Esophagus mucosa (tissue), 1 donor: ENCODE measurements around the gene PIGU. TPM values are rescaled to one million over a fixed set of nuclear protein-coding genes. Genes with fewer than 3 reads are reported as not detected.
"Not testable (repeated sequence)": the region's sequence is repeated elsewhere in the genome, so short reads cannot be mapped to it uniquely, and the experiment has no call there.

Experiments used
- ATAC-seq: fragments of 200-7000 bp; cut with Tn5 transposase; one replicate; pipeline ENCODE4 v1.9.1; 2020
- total RNA-seq: library from RNA; stranded (reverse); gene quantifications from one replicate; pipeline ENCODE4 v1.2.4, GENCODE V29; 2023
- donor health status: DM: yes; HTN: yes; CAD: no.

PIGU gene
- total RNA-seq, 1 donor from 2014 or later, result 15.5 TPM

- not testable (repeated sequence) for ATAC-seq
Observed at GRCh38 chr20:34661811-34662210, 15.1 kb downstream of the PIGU start.

GRCh38 chr20:34658654-34659053, 18.2 kb downstream of the PIGU start:
- not testable (repeated sequence) for ATAC-seq

DNA sequence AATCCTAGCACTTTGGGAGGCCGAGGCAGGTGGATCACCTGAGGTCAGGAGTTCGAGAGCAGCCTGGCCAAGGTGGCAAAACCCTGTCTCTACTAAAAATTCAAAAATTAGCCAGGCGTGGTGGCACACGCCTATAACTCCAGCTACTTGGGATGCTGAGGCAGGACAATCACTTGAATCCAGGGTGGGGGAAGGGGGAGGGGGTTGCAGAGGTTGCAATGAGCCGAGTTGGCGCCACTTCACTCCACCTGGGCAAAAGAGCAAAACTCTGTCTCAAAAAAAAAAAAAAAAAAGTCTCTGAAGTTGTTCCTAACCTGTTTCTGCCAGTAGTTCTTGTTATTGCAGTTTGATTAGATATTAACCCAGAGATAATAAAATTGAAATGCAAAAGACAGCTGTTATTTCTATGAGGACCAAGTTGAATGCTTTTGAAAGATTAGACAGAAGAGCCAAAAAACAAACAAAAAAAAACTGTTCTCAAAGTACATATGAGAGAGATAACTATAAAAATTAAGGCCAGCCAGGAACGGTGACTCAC, 22.6 kb downstream of the PIGU start:
- ATAC-seq, result no peak

DNA sequence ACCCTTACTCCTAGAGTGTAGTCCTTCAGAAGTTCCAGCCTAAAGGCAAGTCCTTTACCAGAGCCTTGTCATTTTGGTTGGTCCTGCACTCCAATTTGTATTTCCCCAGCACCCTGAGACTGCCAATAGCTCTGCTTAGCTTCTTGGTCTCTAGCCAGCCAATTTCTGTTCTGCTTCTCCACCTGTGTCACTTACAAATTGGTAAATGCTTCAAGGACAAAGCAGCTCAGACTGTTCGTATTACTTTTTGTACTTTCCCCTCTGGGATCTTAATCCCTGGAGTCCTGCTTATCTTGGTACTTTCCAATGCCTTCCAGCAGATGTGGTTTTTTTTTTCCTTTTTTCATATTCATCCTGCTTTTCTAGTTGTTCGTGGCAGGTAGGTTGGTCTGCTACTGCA, 25.7 kb downstream of the PIGU start:
- ATAC-seq, result no peak

DNA sequence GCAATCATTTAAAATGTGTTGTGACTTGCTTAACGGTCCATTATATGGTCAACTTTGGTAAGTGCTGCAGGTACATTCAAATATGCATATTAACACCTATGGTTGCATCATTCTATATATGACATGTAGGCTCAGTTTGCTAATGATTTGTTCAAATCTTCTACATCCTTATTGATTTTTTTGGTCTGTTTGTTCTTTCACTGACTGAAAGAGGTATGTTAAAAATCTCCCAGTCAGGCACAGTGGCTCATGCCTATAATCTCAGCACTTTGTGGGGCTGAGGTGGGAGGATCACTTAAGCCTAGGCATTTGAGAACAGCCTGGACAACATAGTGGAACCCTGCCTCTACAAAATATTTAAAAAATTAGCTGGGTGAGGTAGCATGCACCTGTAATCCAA, 29.2 kb downstream of the PIGU start:
- ATAC-seq, result no peak

GRCh38 chr20:34644951-34645350, 31.9 kb downstream of the PIGU start:
- no peak for ATAC-seq

DNA sequence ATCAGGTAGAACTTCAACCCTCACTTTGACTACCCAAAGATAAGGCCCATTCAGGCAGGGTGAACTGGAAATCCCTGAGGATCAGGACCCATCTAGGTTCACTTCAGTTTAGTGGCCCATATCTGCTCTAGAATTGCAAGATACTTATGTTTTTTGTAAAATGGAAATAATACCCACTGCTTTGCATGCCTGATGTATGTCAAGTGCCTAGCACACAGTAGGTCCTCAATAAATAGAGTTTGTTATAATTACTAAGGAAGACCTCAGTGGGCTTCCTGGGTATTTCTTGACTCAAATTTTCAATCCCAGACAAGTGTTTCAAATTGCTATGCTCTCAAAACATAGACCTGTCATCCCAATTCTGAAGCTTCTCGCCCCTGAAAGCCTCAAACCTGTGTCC, 32.5 kb downstream of the PIGU start:
- ATAC-seq, result no peak

GRCh38 chr20:34643928-34644327, 33.0 kb downstream of the PIGU start:
- ATAC-seq, result no peak

GRCh38 chr20:34642009-34642408, 34.9 kb downstream of the PIGU start:
- no peak for ATAC-seq

DNA sequence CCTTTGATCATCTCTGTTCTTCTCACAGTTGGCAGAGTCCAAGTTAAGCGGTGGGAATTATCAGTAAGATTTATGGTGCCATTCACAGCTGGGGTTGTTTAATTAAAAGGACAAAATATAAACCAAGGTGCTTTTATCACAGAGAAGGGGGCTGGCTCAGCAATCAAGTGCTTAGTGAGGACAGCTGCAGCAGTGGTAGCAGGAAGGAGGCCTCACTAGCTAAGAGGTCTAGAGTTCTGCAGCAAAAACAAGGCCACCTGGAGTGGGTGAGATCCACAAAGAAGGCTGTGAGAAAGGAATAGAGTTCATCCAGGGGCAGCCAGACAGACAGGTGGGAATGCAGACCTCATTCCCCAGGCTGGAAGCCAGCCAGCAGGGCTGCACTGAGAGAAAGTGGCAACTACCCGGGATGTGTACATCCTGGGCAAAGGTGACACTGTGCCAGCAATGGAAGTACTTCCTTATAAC, 37.1 kb downstream of the PIGU start:
- no peak for ATAC-seq

GRCh38 chr20:34638532-34638931, 38.4 kb downstream of the PIGU start:
- no peak for ATAC-seq

GRCh38 chr20:34638039-34638292, 38.9 kb downstream of the PIGU start:
- ATAC-seq, result no peak

GRCh38 chr20:34637245-34638038, 39.5 kb downstream of the PIGU start:
- ATAC-seq, result peak; percentile 42

DNA sequence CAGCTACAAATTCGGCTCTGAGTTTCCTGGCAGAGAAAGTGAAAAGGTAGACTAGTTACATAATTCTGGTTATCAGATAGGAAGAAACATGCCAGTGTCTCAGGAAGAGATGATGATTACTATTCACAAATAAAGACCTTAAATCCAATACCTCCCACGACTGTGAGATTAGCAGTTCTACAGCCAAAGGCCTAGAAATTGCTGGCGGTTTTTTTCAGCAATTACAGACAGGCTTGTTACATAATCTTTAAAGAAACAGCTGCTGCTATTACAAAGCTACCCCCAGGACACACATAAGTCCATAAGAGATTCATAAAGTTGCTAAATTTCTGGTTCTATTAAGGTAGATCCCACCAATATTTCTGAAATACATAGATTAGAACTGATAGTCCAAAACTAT, 40.2 kb downstream of the PIGU start:
- no peak for ATAC-seq

DNA sequence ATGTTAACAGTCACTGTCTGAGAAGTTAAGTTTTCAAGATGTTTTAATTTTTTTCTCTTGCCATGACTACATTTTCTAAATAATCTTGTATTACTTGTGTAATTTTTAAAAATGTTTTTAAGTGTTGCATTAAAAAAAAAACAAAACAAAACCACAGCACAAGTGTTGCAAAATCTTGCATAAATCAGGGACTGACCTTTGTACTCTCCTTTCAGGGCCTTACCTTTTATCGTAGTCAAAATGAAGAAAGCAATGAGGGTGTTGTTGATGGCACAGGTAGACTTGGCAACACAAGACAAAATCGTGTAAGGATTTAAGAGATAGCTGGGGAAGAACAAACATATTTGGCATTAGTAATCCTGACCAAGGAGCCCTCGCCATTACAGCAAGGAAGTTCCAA, 42.5 kb downstream of the PIGU start:
- ATAC-seq, result no peak

DNA sequence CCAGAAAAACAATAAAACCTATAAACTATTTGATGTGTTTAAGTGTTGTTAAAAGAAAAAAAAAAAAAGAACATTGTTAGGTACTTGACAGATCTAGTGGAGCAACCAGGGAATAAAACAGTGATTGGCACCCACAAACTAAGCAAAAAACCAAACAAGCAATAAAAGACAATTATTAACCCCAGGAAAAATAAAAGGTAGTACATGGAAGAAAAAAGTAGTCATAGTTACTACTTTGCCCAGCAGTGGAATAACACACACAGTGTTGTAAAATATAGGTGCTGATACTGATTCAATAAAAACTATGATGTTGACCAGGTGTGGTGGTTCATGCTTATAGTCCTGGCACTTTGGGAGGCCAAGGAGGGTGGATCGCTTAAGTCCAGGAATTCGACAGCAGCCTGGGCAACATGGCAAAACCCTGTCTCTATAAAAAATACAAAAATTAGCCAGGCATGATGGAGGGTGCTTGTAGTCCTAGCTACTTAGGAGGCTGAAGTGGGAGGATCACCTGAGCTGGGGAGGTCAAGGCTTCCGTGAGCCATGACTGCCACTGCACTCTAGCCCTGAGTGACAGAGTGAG, 43.9 kb downstream of the PIGU start:
- no peak for ATAC-seq

DNA sequence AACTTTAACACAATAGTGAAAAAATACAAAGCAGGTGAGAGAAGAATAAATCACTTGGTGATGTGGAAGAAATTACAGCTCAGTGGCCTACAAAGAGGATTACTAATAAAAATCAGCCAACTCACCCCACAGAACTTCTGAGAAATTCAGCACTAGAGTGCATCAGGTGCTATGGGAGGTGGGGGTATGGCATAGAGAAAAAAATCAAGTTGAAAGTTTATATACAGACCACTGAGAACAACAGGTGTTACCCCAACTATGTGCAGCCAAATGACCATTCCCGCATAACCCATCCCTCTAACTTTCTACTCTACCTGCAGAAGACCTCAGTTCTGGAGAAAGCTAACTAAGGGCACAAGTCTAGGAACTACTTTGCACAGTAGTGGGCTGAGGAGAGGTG, 47.0 kb downstream of the PIGU start:
- no peak for ATAC-seq

- ATAC-seq, result peak; percentile 89
Observed at GRCh38 chr20:34629342-34629741, 47.5 kb downstream of the PIGU start.

- ATAC-seq, result no peak
Observed at GRCh38 chr20:34628026-34628425, 48.9 kb downstream of the PIGU start.

DNA sequence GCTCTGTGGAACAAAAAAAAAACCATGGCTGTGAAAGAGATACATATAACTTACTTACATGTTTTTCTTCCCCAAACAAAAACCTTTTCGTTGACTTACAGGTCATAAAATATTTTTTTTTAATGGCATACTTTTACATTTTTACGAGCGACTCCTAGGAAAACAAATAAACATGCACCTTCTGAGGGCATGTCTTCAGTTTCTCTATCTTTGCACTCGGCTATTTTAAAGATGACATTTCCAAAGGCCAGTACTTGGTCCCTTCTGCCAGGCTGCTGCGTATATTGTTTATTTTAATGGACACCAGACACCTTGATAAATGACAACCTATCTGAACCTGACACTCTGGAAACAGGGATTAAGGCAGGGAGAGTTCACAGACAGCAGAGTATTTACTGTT, 49.4 kb downstream of the PIGU start:
- ATAC-seq, result no peak

DNA sequence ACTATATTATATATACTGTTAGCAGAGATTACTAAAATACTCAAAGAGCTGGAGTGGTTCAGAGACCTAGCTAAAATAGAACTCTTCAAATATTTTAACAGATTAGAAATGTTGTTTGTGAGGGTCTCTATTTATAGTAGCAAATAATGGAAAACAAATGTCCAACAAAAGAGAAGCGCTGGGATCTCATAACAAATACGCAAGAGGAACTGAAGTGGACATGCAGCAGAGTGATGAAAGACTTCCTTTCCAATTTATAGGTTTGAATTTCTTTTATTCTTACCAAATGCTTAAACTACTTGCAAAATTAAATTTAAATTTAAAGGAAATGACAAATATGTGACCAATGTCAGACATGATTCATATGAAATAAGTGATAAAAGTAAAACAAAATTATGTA, 49.9 kb downstream of the PIGU start:
- ATAC-seq, result no peak

GRCh38 chr20:34624629-34625028, 52.3 kb downstream of the PIGU start:
- ATAC-seq, result peak; percentile 34

- ATAC-seq, result no peak
Observed at GRCh38 chr20:34622821-34623451, 54.0 kb downstream of the PIGU start.
